T47D (cell line): ENCODE results near the gene TXNDC9.
"Not testable (repeated sequence)": the region's sequence is repeated elsewhere in the genome, so short reads cannot be mapped to it uniquely, and the experiment has no call there.

ENCODE experiments used
- DNase-seq, 2 experiments: peaks; one replicate each; pipeline versions ENCODE4 v3.0.0 to v3.0.0-alpha.2; 2011 to 2012; ENCODE audit warnings: low read depth in 1 of 2, low spot score in 1 of 2
- JUND ChIP-seq: IDR thresholded peaks from 2 replicates; pipeline ENCODE4 v1.6.1; 2012; ENCODE audit warnings: low read depth
- in situ Hi-C: cut with HindIII; loops from 2 replicates; pipeline ENCODE4 v1.10.0; 2016; ENCODE audit warnings: low sequenced_read_pairs, low pct_unique_long_range_greater_than_20kb

TXNDC9 gene

DNA sequence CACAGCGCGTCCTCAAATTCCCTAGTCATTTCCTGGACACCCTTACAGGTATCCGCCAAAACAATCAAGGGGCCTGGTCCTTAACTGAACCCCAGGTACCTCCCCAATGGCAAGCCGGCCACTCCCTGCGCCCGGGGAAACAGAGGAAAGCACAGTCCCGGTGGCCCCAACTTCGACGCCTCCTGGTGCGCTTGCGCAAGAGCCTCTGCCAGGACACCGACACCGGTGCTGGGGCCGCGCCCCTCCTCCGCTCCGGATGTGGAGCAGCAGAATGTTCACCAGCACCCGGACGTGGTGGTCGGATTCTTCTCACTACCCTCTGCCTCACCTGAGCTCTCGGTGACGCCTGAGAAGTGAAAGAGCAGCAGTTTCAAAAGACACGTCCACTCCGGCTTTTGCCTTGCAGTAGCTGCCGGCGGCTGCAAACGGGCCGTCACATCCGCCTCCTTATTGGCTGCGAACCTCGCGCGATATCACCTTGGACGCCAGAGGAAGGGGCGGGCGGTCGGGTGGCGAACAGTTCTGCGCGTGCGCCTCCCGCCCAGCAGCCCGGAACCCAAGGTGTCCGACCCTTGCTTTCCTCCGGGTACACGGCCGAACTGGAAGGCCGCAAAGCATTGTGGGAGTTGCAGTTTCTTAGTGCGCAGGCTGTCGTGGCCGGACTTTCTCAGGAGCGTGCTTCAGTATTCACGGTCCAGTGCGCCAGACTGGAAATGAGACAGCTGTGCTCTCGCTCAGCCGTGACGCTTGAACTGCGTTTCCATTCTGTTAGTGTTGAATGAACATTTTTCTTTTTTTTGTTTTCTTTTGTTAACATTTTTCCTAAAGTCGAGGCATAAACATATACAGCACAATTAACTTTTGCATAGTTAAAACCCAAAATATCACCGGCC, at the start of gene TXNDC9:
Gene TXNDC9 (minus strand): TSS at position 423 of the 893 bp plus-strand sequence. CDS start 3,123 bp downstream, outside the sequence.
- TF ChIP-seq JUND, result no peak
- in situ Hi-C loops, result no loop called here
- peak; percentile 86 to 99 for DNase-seq

- in situ Hi-C loops, result no loop called here
- TF ChIP-seq JUND, result no peak
- DNase-seq, result no peak
Measured at GRCh38 chr2:99382143-99382542, 46.0 kb upstream of the TXNDC9 start.

- no peak for DNase-seq
- in situ Hi-C loops, result no loop called here
- TF ChIP-seq JUND, result no peak
Measured at GRCh38 chr2:99380376-99381010, 44.4 kb upstream of the TXNDC9 start.

GRCh38 chr2:99377879-99378278, 41.7 kb upstream of the TXNDC9 start:
- in situ Hi-C loops, result no loop called here
- DNase-seq, result no peak
- TF ChIP-seq JUND, result no peak

DNA sequence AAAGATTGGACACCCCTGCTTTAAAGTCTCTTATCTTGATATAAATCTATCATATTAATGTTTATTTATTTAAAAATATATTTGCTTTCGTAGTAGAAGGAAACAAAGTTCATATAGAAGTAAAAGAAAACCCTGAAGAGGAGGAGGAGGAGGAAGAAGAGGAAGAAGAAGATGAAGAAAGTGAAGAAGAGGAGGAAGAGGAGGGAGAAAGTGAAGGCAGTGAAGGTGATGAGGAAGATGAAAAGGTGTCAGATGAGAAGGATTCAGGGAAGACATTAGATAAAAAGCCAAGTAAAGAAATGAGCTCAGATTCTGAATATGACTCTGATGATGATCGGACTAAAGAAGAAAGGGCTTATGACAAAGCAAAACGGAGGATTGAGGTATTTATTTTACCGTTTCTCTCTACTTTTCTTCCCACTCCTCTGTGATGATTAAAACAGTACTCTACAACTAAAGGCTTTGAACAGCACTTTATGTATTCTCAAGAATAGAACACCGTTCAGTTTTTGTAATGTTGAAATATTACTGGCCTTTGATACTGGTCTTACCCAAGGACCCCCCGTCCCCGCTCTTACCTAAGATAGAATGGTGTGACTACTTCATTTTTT, 40.2 kb upstream of the TXNDC9 start:
- TF ChIP-seq JUND, result no peak
- no peak for DNase-seq
- in situ Hi-C loops, result no loop called here

- in situ Hi-C loops, result no loop called here
- no peak for DNase-seq
- TF ChIP-seq JUND, result no peak
Measured at GRCh38 chr2:99374747-99375146, 38.6 kb upstream of the TXNDC9 start.

DNA sequence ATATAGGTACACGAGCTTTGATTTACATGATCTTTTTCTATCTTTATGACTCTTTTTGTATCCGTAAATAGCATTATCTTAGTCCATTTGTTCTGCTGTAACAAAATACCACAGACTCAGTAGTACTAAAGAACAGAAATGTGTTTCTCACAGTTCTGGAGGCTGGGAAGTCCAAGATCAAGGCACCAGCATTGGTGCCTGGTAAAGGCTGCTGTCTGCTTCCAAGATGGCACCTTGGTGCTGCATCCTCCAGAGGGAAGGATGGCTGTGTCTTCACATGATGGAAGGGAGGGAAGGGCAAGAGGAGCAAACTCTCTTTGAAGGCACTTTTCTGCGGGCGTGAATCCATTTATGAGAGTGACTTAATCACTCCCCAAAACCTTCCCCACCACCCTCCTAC, 37.0 kb upstream of the TXNDC9 start:
- TF ChIP-seq JUND, result no peak
- in situ Hi-C loops, result no loop called here
- DNase-seq, result no peak

- in situ Hi-C loops, DNase-seq: not testable (repeated sequence)
Measured at GRCh38 chr2:99368854-99369253, 32.7 kb upstream of the TXNDC9 start.

DNA sequence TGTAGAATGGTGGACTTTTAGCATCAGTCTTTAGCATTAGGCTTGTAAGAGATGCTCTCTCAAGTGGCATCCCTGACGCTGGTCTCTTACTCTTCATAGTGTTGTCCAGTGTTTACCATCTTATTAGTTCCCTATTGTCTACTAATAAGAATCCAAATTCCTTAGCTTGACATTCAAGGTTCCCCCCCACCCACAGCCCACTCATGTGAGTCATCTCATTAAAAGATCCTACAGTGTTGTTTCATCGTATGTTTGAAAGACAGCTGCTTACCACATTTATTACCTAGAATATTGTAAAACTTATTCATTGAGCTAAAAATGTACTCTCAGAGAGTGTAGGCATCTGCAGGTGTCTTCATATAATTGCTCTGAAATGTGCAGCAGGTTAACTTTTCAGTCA, 29.5 kb upstream of the TXNDC9 start:
- in situ Hi-C loops, result no loop called here
- TF ChIP-seq JUND, result no peak

DNA sequence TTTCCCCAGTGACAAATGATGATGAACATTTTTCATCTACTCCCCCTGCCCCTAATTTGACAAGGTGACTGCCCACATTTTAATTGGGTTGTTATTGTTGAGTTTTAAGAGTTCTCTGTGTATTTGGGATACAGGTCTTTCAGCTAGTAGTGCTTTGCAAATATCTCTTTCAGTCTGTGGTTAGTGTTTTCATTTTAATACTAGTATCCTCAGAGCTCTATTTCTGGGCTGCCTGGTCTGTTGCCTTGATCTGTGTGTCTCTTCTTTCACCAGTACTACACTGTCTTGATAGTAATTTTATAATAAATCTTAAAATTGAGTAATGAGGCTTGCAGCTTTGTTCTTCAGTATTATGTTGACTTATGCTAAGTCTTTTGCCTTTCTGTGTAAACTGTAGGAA, 20.7 kb upstream of the TXNDC9 start:
- in situ Hi-C loops, result no loop called here
- no peak for DNase-seq
- TF ChIP-seq JUND, result no peak

More for the DNA sequence above, 29.5 kb upstream of the TXNDC9 start:
- no peak for DNase-seq

DNA sequence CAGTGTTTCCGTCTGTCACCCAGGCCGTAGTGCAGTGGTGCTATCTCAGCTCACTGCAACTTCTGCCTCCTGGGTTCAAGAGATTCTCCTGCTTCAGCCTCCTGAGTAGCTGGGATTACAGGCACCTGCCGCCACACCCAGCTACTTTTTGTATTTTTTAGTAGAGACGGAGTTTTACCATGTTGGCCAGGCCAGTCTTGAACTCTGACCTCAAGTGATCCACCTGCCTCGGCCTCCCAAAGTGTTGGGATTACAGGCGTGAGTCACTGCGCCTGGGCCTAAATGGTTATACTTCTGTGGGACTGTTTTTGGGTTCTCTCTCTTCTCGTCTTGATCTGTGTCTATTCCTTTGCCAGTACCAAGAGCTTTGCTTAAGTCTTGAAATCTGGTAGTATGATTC, 18.7 kb upstream of the TXNDC9 start:
- DNase-seq, in situ Hi-C loops: not testable (repeated sequence)

GRCh38 chr2:99354070-99354469, 17.9 kb upstream of the TXNDC9 start:
- no peak for DNase-seq
- no peak for TF ChIP-seq JUND
- in situ Hi-C loops, result no loop called here

GRCh38 chr2:99350194-99350593, 14.1 kb upstream of the TXNDC9 start:
- no peak for DNase-seq
- TF ChIP-seq JUND, result no peak
- in situ Hi-C loops, result no loop called here
